NAMALWA (cell line): ENCODE data around the gene PLXNA4.

Experiments used
- DNase-seq: peaks from one replicate; pipeline ENCODE4 v3.0.0-alpha.2; 2015; ENCODE audit warnings: low spot score

The PLXNA4 gene

DNA sequence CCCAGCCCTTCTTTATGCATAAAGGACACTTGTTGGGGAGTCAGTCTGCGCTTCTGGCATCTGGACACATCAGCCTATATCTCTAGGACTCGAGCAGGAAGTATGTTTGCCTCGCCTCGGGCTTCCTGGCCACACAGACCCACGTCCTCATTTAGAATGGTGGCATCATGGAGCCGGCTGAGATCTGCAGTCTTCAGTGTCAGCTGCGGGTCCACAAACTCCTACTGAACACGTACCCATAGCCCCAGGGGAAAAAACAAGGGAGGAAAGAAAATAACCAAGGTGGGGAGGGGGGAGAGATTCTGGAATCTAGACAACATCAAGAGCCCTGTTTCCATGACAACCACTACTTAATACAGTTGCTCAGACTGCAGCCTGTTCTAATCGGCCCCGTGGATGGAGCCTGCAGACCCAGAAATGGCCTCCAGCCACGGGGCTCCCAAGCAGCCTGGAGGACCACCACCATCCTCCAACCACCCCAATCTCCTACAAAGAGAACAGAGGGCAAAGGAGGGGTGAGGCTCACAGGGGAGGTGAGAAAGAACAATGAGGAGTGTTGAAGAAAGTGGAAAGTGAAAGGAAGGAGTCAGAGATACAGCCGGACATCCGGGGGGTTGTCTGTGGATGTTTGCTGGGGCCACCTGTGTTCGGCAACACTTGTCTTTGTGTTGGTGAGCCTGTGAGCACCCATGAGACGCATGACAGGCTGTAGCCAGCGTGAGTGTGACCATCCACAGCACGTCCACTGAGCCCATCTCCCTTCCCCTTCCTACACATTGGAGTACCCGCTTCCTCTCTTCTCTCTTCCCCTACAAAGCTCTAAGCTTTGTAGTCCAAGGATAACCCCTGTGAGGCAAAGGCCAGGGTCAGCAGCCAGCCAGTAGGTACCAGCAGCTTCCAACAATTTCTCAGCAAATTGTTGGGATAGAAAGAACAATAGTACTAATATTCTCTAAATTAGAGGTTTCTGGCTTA is 141.0 kb downstream of the PLXNA4 start:
- no peak for DNase-seq

GRCh38 chr7:132434041-132434440 is 142.2 kb downstream of the PLXNA4 start:
- no peak for DNase-seq

DNA sequence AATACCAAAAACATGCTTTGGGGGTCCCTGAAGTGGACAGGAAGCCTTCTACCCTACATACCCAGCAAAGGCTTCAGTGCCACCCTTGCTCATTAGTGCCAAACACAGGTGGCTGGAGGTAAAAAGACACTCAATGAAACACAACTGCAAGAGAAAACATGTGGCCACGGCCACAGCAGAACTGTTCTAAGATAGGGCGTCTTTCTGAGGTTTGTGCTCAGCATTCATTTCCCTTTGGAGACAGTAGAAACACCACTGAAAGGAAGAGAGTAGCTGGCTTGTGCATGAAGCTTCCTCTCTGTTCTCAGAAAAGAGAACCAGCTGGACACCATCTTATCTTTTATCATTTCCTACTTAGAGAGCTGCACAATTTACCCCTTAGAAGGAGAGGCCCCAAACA is 143.0 kb downstream of the PLXNA4 start:
- no peak for DNase-seq

- DNase-seq = no peak
Measured at GRCh38 chr7:132430861-132431822, 145.1 kb downstream of the PLXNA4 start.

- no peak for DNase-seq
Measured at GRCh38 chr7:132430041-132430855, 146.0 kb downstream of the PLXNA4 start.

- DNase-seq = no peak
Measured at GRCh38 chr7:132429181-132429580, 147.1 kb downstream of the PLXNA4 start.

GRCh38 chr7:132428247-132428919 is 147.9 kb downstream of the PLXNA4 start:
- DNase-seq = no peak

GRCh38 chr7:132425942-132426341 is 150.3 kb downstream of the PLXNA4 start:
- no peak for DNase-seq

GRCh38 chr7:132424821-132425724 is 151.2 kb downstream of the PLXNA4 start:
- DNase-seq = no peak

DNA sequence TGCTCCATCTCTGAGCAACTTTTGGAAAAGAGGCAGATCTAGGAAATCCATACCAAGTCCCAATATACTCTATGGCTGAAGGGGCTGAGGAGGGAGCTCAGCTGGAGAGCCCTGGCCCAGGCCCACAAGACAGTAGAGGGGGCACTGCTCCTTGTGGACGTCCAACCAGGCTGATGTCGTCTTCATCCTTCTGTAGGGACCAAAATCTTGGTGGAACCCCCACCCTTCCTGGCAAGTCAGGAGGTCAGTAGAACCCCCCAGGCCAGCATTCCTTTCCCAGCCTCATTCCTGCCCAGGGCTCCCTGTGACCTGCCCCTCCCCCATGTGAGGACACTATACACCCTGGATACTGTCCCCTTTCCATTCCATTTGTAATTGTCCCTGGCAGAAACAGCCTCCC is 152.0 kb downstream of the PLXNA4 start:
- no peak for DNase-seq

DNA sequence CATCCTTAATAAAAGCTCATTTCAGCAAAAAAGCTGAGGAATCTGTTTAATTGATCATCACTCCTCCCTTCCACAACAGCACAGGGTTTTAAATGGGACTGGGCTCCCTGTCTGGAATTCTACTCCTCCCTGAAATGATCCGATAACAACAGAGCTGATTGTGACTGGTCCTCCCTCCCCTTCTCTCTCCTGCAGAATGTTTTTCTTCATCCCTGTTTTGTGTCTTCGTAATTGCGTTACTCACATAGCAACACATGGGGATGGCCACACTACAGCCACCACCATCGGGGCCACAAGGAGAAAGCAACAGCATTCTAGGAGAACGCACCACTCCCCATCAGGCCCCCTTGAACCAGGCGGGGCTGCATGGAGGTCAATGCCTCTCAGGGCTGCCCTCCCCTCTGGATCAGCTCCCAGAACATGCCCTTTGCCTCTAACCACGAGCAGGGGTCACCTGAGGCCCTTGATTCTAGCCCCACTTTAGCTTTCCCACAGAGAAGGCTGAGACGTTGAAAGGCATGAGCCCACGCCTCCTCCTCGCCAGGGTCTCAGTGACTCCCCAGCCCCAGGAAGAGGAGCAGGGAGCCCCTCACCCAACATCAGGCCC is 152.6 kb downstream of the PLXNA4 start:
- no peak for DNase-seq

DNA sequence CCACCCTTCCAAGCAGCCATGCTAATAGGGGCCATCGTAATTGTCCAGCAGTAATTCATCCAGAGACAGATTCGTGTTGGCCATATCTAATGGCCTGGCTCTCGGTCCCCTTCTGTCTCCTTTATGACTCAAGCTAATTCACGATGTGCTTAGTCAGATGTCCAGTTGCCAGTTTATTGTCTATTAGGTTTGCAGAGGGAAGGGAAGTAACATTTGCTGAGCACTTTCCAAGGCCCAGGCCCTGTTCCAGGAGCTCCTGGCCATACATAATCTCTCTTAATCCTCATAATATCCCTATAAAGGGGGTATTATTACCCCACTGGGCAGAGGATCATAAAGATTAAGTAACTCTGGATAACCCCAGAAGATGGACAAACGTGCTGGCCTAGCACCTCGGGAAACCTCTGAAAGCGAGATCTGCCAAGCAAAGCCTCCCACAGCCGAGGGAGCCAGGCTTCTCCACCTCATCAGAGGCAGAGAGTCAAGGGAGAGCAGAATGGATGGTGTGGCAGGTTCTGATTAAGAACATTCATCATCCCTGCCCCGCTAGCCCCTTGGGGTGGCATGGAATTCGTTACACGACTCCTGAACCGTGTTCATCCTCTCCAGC is 153.7 kb downstream of the PLXNA4 start:
- no peak for DNase-seq

GRCh38 chr7:132420527-132420926 is 155.7 kb downstream of the PLXNA4 start:
- no peak for DNase-seq

GRCh38 chr7:132419542-132419941 is 156.7 kb downstream of the PLXNA4 start:
- DNase-seq = no peak

- no peak for DNase-seq
Measured at GRCh38 chr7:132418840-132419239, 157.4 kb downstream of the PLXNA4 start.

DNA sequence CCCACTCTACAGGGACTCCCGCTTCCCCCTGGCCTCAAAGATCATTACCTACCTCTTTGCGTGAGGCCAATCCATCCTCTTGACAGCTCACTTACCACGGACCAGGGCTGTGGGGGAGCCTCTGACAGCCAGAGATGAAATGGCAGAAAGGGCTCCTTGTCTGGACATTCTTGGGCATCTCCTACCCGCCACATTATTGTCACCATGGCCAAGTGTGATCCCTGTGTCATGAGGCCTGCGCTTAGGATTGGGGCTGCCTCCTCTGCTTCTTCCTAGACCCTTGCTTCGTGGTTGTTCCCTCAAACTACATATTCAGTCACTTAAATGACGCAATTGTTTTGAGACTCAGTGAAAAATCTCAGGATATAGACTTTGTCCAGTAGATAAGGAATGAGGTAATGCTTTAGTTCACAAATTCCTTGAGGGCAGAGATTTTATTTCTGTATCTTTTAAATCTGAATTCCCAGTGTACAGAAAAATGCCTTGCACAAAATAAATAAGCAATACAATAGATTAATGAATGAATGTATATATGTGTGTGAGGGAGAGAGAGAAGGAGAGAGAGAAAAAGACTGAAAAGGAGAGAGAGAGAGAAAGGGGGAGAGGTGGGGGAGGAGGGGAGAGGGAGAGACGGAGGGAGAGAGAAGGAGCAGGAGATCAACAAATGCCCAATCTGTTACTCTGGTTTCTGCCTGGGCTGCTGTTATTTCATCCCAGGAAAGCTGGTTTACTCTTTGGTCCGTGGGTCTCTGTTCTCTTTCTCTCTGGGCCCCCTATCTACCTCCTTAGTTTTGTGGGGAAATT is 159.0 kb downstream of the PLXNA4 start:
- no peak for DNase-seq

DNA sequence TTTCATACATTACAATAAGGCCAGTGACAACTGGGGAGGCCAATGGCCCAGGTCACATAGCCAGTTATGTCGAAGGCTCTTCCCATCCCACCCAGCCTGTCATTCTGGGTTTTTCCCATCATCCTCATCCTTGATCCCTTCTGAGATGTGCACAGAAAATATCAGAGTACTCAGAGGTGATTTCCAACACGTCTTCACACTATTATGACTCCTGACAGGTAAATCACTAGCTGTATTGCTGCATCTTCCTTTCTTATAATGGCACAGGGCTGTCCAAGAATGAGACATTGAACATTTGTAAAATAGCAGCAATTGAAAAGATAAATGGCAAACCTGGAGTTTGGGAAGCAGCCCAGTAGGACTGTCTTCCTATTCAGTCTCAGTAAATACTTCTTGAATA is 159.9 kb downstream of the PLXNA4 start:
- DNase-seq = no peak

GRCh38 chr7:132415259-132415658 is 161.0 kb downstream of the PLXNA4 start:
- DNase-seq = no peak
